ENCODE data around the gene PCDH9. TPM values are rescaled to one million over a fixed set of nuclear protein-coding genes. Genes with fewer than 3 reads are reported as not detected.

The PCDH9 gene
- polyA plus RNA-seq, 3 donors = 0.03 TPM; not detected in 1

DNA sequence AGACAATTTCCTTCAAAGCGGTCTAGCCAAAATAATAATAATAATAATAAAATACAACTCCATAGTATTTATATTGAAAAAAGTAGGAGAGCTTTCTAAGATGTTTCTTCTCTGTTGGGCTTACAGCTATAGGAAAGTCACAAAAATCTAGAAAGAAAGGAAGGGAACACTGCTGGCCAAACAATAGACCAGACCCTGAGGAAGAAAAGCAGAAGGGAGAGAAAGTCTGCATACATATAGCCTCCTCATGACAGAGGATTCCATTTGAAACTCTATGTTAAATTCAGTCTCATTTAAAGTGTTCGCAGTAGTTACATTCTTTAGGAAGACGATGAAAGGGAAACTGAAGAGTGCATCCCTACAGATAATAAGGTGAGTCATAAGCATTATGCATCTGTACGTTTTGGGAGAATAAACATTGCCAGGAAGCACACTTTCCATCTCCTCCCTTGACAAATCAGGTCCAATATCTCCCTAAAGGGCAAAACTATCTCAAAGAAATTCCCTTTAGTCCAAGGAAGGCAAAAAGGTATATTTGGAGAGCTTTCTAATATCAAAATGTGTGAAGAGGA is 86.5 kb downstream of the PCDH9 start:
- H3K9me3 Mint-ChIP-seq = peaks cover 0 to 1% (median 0%) of the 10 kb centered on the region in 7 donors
- Histone ChIP-seq H2AFZ (ENCODE audit: insufficient read depth, low read depth, low read length, poor library complexity, severe bottlenecking) (no peak overlapping the region), H4K20me1 (ENCODE audit: insufficient read depth, low read length) (no peaks in the 10 kb centered on the region), H3K36me3 (replicated peaks in 1 of 2; ENCODE audit: control insufficient read depth in 1 of 2, insufficient read depth in 2 of 2, low read length in 2 of 2) (no peaks in the 10 kb centered on the region), H3K9me3 (replicated peaks in 1 of 2; ENCODE audit: control insufficient read depth in 1 of 2, insufficient read depth in 1 of 2, low read length in 2 of 2) (no peaks in the 10 kb centered on the region), H3K4me1 (ENCODE audit: control insufficient read depth in 1 of 2, insufficient read depth in 2 of 2, low read length in 2 of 2) (no peaks in the 10 kb centered on the region), H3K27me3 (ENCODE audit: control insufficient read depth in 2 of 2, insufficient read depth in 2 of 2, low read length in 2 of 2) (no peaks in the 10 kb centered on the region), H3K4me2 (replicated peaks; ENCODE audit: extremely low read depth, low read length, poor library complexity, severe bottlenecking) (no peak overlapping the region), H3K79me2 (ENCODE audit: insufficient read depth, low read length) (no peaks in the 10 kb centered on the region), H3K27ac (ENCODE audit: low read depth in 1 of 2, low read length in 2 of 2) (no peak overlapping the region), H3K9ac (ENCODE audit: insufficient read depth, low read length, poor library complexity, severe bottlenecking) (no peak overlapping the region), H3K4me3 (replicated peaks in 1 of 3; ENCODE audit: low read depth in 2 of 3, low read length in 3 of 3) (no peak overlapping the region)
- WGBS (ENCODE audit: insufficient coverage) = no CpG with 5 or more reads among the region's 4 CpGs
- H3K27ac Mint-ChIP-seq = no peak overlapping the region
- TF ChIP-seq CTCF (IDR thresholded peaks at IDR 0.05) = no peak
- intact Hi-C loops (cut with micrococcal nuclease) = no loop called here
- no peak overlapping the region for H3K4me3 Mint-ChIP-seq
- peaks cover 11% of the 10 kb centered on the region for H3K4me1 Mint-ChIP-seq
- DNase-seq = no peak
- peaks cover 0 to 1% (median 0%) of the 10 kb centered on the region in 3 donors for H3K27me3 Mint-ChIP-seq (ENCODE audit: low read depth in 3 of 3)
- no peaks in the 10 kb centered on the region for H3K36me3 Mint-ChIP-seq

- WGBS (ENCODE audit: insufficient coverage) = no CpG with 5 or more reads among the region's 2 CpGs
- H3K4me2 ChIP-seq (replicated peaks; ENCODE audit: extremely low read depth, low read length, poor library complexity, severe bottlenecking) = no peak overlapping the region
- H3K27me3 Mint-ChIP-seq (ENCODE audit: low read depth in 3 of 3) = peaks cover 0 to 1% (median 0%) of the 10 kb centered on the region in 3 donors
- H4K20me1 ChIP-seq (ENCODE audit: insufficient read depth, low read length) = no peaks in the 10 kb centered on the region
- no peak overlapping the region for H3K4me3 Mint-ChIP-seq
- no peak overlapping the region for H3K27ac ChIP-seq (ENCODE audit: low read depth in 1 of 2, low read length in 2 of 2)
- H3K79me2 ChIP-seq (ENCODE audit: insufficient read depth, low read length) = no peaks in the 10 kb centered on the region
- H3K27me3 ChIP-seq (ENCODE audit: control insufficient read depth in 2 of 2, insufficient read depth in 2 of 2, low read length in 2 of 2) = no peaks in the 10 kb centered on the region
- H3K4me1 ChIP-seq (ENCODE audit: control insufficient read depth in 1 of 2, insufficient read depth in 2 of 2, low read length in 2 of 2) = no peaks in the 10 kb centered on the region
- no peaks in the 10 kb centered on the region for H3K9me3 ChIP-seq (replicated peaks in 1 of 2; ENCODE audit: control insufficient read depth in 1 of 2, insufficient read depth in 1 of 2, low read length in 2 of 2)
- no peak overlapping the region for H2AFZ ChIP-seq (ENCODE audit: insufficient read depth, low read depth, low read length, poor library complexity, severe bottlenecking)
- no peak overlapping the region for H3K4me3 ChIP-seq (replicated peaks in 1 of 3; ENCODE audit: low read depth in 2 of 3, low read length in 3 of 3)
- intact Hi-C loops (cut with micrococcal nuclease) = no loop called here
- no peak overlapping the region for H3K27ac Mint-ChIP-seq
- H3K36me3 ChIP-seq (replicated peaks in 1 of 2; ENCODE audit: control insufficient read depth in 1 of 2, insufficient read depth in 2 of 2, low read length in 2 of 2) = no peaks in the 10 kb centered on the region
- H3K36me3 Mint-ChIP-seq = no peaks in the 10 kb centered on the region
- no peak overlapping the region for H3K9ac ChIP-seq (ENCODE audit: insufficient read depth, low read length, poor library complexity, severe bottlenecking)
- H3K4me1 Mint-ChIP-seq = no peaks in the 10 kb centered on the region
- no peak for DNase-seq
- no peak for TF ChIP-seq CTCF (IDR thresholded peaks at IDR 0.05)
- H3K9me3 Mint-ChIP-seq = peaks cover 0 to 1% (median 0%) of the 10 kb centered on the region in 7 donors
Measured at GRCh38 chr13:67140006-67140405, 90.1 kb downstream of the PCDH9 start.
